Stimulated activated CD4-positive, alpha-beta T cell treated with anti-CD3 and anti-CD28 coated beads, Interleukin-4, amount 100 ng/mL, for 4 hours (primary cell): ENCODE data around the gene GOLGA8G.
"Not testable (repeated sequence)": the region's sequence is repeated elsewhere in the genome, so short reads cannot be mapped to it uniquely, and the experiment has no call there.

Experiments
- DNase-seq, 2 experiments: peaks; one replicate each; pipeline ENCODE4 v3.0.0-alpha.2; 2020

The GOLGA8G gene

GRCh38 chr15:28532954-28533353 is at the start of gene GOLGA8G:
GOLGA8G (minus strand) TSS chr15:28532971; CDS start chr15:28532909, 62 bp downstream.
- DNase-seq: not testable (repeated sequence)

GRCh38 chr15:28573351-28573750 is 40.6 kb upstream of the GOLGA8G start:
- not testable (repeated sequence) for DNase-seq

GRCh38 chr15:28553268-28553667 is 20.5 kb upstream of the GOLGA8G start, which contains the start of gene GOLGA6L25:
GOLGA6L25 (plus strand) TSS chr15:28553568; CDS start chr15:28553629, 61 bp downstream.
- not testable (repeated sequence) for DNase-seq

- not testable (repeated sequence) for DNase-seq
These were observed 17.6 kb downstream of the GOLGA8G start for GRCh38 chr15:28515208-28515607.

GRCh38 chr15:28514128-28514527 is 18.6 kb downstream of the GOLGA8G start:
- not testable (repeated sequence) for DNase-seq

GRCh38 chr15:28508217-28508889 is 24.4 kb downstream of the GOLGA8G start:
- DNase-seq: not testable (repeated sequence)

- DNase-seq: not testable (repeated sequence)
These were observed 51.4 kb downstream of the GOLGA8G start for GRCh38 chr15:28481340-28481739.
